ENCODE results near the gene S1PR5.
"Not testable (repeated sequence)": the region's sequence is repeated elsewhere in the genome, so short reads cannot be mapped to it uniquely, and the experiment has no call there.

Gene S1PR5

GRCh38 chr19:10552510-10553053 lies 35.3 kb upstream of the S1PR5 start:
- no peak for TF ChIP-seq CTCF (IDR thresholded peaks at IDR 0.05; ENCODE audit: low read depth, low read length)
- H3K4me3 ChIP-seq (replicated peaks in 1 of 2; ENCODE audit: low read depth in 2 of 2, low read length in 2 of 2): no peak overlapping the region
- DNase-seq (ENCODE audit: low read depth in 2 of 2): peak; percentile 39 to 44

- peak; percentile 56 to 58 for DNase-seq (ENCODE audit: low read depth in 2 of 2)
- no peak overlapping the region for H3K4me3 ChIP-seq (replicated peaks in 1 of 2; ENCODE audit: low read depth in 2 of 2, low read length in 2 of 2)
- TF ChIP-seq CTCF (IDR thresholded peaks at IDR 0.05; ENCODE audit: low read depth, low read length): peak; percentile 30
Measured at GRCh38 chr19:10551698-10552301, 34.6 kb upstream of the S1PR5 start.

DNA sequence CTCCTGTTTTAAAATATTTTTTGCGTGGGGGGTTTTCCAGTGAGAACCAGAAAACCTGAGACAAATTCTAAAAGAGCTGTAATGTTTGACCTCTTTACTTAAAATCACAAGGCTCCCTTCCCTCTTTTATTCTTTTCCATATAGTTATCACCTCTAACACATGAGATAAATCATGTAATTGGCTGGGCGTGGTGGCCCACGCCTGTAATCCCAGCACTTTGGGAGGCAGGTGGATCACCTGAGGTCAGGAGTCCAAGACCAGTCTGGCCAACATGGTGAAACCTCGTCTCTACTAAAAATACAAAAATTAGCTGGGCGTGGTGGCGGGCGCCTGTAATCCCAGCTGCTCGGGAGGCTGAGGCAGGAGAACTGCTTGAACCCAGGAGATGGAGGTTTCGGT lies 33.8 kb upstream of the S1PR5 start:
- not testable (repeated sequence) for DNase-seq (ENCODE audit: low read depth in 2 of 2); H3K4me3 ChIP-seq (replicated peaks in 1 of 2; ENCODE audit: low read depth in 2 of 2, low read length in 2 of 2)

DNA sequence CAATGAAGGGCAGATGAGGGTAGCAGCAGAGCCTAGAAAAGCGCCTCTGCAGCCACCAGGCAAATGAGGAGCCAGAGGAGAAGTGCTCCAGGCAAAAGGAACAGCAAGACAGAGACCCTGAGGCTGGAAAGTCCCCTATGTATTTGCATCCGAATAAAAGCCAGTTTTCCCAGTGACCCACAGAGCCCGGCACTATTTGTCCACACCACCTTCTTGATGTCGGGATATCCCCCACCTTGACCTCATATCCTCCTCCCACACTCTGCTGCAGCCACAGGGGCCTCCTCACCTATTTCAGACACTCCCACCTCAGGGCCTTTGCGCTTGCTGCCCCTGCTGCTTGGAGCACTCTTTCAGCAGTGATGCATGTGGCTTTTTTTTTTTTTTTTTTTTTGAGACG lies 33.1 kb upstream of the S1PR5 start:
- DNase-seq (ENCODE audit: low read depth in 2 of 2): no peak
- TF ChIP-seq CTCF (IDR thresholded peaks at IDR 0.05; ENCODE audit: low read depth, low read length): no peak
- H3K4me3 ChIP-seq (replicated peaks in 1 of 2; ENCODE audit: low read depth in 2 of 2, low read length in 2 of 2): no peak overlapping the region

- no peak for TF ChIP-seq CTCF (IDR thresholded peaks at IDR 0.05; ENCODE audit: low read depth, low read length)
- H3K4me3 ChIP-seq (replicated peaks in 1 of 2; ENCODE audit: low read depth in 2 of 2, low read length in 2 of 2): no peak overlapping the region
- no peak for DNase-seq (ENCODE audit: low read depth in 2 of 2)
Measured at GRCh38 chr19:10549733-10550132, 32.5 kb upstream of the S1PR5 start.

GRCh38 chr19:10548746-10549276 lies 31.6 kb upstream of the S1PR5 start:
- no peak for TF ChIP-seq CTCF (IDR thresholded peaks at IDR 0.05; ENCODE audit: low read depth, low read length)
- no peak for DNase-seq (ENCODE audit: low read depth in 2 of 2)
- no peak overlapping the region for H3K4me3 ChIP-seq (replicated peaks in 1 of 2; ENCODE audit: low read depth in 2 of 2, low read length in 2 of 2)

- no peak overlapping the region for H3K4me3 ChIP-seq (replicated peaks in 1 of 2; ENCODE audit: low read depth in 2 of 2, low read length in 2 of 2)
- no peak for TF ChIP-seq CTCF (IDR thresholded peaks at IDR 0.05; ENCODE audit: low read depth, low read length)
- DNase-seq (ENCODE audit: low read depth in 2 of 2): no peak
Measured at GRCh38 chr19:10546817-10547216, 29.6 kb upstream of the S1PR5 start.
